Duodenal mucosa (tissue), 2 donors: ENCODE measurements around the gene PLXNA2.

Experiments
- H3K27ac ChIP-seq: one replicate; pipeline ENCODE4 v1.7.0; 2013; ENCODE audit warnings: low read depth, low read length
- H3K27me3 ChIP-seq, 2 donors: one replicate each; pipeline ENCODE4 v1.7.0; 2013; ENCODE audit warnings: low read length in 2 of 2, control low read depth in 1 of 2; ENCODE audit not compliant: insufficient read depth in 2 of 2, control insufficient read depth in 1 of 2
- H3K36me3 ChIP-seq, 2 donors: one replicate each; pipeline ENCODE4 v1.7.0; 2013; ENCODE audit warnings: low read length in 2 of 2, control low read depth in 1 of 2; ENCODE audit not compliant: insufficient read depth in 2 of 2, control insufficient read depth in 1 of 2
- H3K4me1 ChIP-seq, 2 donors: one replicate each; pipeline ENCODE4 v1.7.0; 2013; ENCODE audit warnings: low read length in 2 of 2, control low read depth in 1 of 2; ENCODE audit not compliant: insufficient read depth in 2 of 2, control insufficient read depth in 1 of 2
- H3K4me3 ChIP-seq, 2 donors: one replicate each; pipeline ENCODE4 v1.7.0; 2013; ENCODE audit warnings: low read length in 2 of 2, low read depth in 1 of 2
- H3K9ac ChIP-seq, 2 donors: one replicate each; pipeline ENCODE4 v1.7.0; 2013; ENCODE audit warnings: low read length in 2 of 2, low read depth in 1 of 2
- H3K9me3 ChIP-seq, 2 donors: one replicate each; pipeline ENCODE4 v1.7.0; 2013; ENCODE audit warnings: low read length in 2 of 2, control low read depth in 1 of 2; ENCODE audit not compliant: control insufficient read depth in 1 of 2

Gene PLXNA2

GRCh38 chr1:208127284-208127683, 116.9 kb downstream of the PLXNA2 start:
- no peaks in the 10 kb centered on the region for H3K9me3 ChIP-seq
- peaks cover 8 to 9% of the 10 kb centered on the region in 2 donors for H3K4me1 ChIP-seq
- no peak overlapping the region for H3K4me3 ChIP-seq
- H3K36me3 ChIP-seq: peaks cover 0 to 20% of the 10 kb centered on the region in 2 donors
- no peak overlapping the region for H3K27ac ChIP-seq
- no peak overlapping the region for H3K9ac ChIP-seq
- no peaks in the 10 kb centered on the region for H3K27me3 ChIP-seq

DNA sequence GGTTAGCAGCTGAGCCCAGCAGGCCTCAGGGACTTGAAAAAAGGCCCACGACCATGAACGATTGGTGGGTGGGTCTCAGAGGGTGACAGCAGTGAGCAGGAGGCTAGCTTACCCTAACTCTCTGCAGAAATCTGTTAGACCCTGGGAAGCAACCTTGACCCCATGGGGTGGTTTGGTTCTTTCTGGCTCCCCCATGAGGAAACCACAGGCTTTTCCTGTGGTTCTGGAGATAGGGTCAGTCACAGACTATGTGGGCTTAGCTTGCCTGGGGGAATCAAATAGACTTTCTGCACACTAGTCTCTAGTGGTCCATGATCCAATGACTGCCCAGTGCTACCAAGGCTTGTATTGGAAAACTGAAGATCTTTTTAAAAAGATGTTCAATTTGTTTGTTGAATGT, 118.1 kb downstream of the PLXNA2 start:
- H3K27me3 ChIP-seq: no peaks in the 10 kb centered on the region
- H3K36me3 ChIP-seq: peaks cover 0 to 20% of the 10 kb centered on the region in 2 donors
- no peak overlapping the region for H3K27ac ChIP-seq
- no peak overlapping the region for H3K9ac ChIP-seq
- H3K4me1 ChIP-seq: peaks cover 0 to under 1% of the 10 kb centered on the region in 2 donors
- H3K4me3 ChIP-seq: no peak overlapping the region
- H3K9me3 ChIP-seq: no peaks in the 10 kb centered on the region

- Histone ChIP-seq H3K36me3 (peaks cover 0 to 20% of the 10 kb centered on the region in 2 donors), H3K27ac (no peak overlapping the region), H3K9ac (no peak overlapping the region), H3K4me1 (peaks cover 21 to 28% of the 10 kb centered on the region in 2 donors), H3K27me3 (no peaks in the 10 kb centered on the region), H3K4me3 (no peak overlapping the region), H3K9me3 (no peaks in the 10 kb centered on the region)
These were observed 121.4 kb downstream of the PLXNA2 start for GRCh38 chr1:208122612-208123358.

- Histone ChIP-seq H3K27ac (no peak overlapping the region), H3K36me3 (peaks cover 0 to 13% of the 10 kb centered on the region in 2 donors), H3K27me3 (no peaks in the 10 kb centered on the region), H3K9ac (no peak overlapping the region), H3K4me1 (peaks cover 24 to 36% of the 10 kb centered on the region in 2 donors), H3K9me3 (no peaks in the 10 kb centered on the region), H3K4me3 (no peak overlapping the region)
These were observed 122.3 kb downstream of the PLXNA2 start for GRCh38 chr1:208121813-208122364.

DNA sequence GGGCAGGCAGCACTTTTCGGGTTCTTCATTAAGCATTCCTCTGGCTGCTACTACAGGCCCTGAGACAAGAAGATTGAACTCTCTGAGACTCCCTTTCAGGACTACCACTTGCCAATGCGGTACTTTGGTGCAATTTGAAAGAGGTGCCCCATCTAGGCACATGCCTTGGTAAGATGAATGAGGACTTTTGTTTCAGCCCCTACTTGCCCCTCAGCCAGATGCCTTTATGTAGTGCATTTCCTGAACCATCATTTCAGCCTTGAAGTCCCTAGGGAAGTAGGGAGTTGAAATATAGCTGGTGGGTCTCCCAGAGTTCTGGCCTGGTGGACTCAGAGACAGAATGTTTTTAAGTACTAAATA, 123.8 kb downstream of the PLXNA2 start:
- no peaks in the 10 kb centered on the region for H3K9me3 ChIP-seq
- no peak overlapping the region for H3K27ac ChIP-seq
- no peak overlapping the region for H3K9ac ChIP-seq
- peaks cover 34 to 40% of the 10 kb centered on the region in 2 donors for H3K4me1 ChIP-seq
- no peak overlapping the region for H3K4me3 ChIP-seq
- H3K36me3 ChIP-seq: peaks cover 0 to 5% of the 10 kb centered on the region in 2 donors
- no peaks in the 10 kb centered on the region for H3K27me3 ChIP-seq

DNA sequence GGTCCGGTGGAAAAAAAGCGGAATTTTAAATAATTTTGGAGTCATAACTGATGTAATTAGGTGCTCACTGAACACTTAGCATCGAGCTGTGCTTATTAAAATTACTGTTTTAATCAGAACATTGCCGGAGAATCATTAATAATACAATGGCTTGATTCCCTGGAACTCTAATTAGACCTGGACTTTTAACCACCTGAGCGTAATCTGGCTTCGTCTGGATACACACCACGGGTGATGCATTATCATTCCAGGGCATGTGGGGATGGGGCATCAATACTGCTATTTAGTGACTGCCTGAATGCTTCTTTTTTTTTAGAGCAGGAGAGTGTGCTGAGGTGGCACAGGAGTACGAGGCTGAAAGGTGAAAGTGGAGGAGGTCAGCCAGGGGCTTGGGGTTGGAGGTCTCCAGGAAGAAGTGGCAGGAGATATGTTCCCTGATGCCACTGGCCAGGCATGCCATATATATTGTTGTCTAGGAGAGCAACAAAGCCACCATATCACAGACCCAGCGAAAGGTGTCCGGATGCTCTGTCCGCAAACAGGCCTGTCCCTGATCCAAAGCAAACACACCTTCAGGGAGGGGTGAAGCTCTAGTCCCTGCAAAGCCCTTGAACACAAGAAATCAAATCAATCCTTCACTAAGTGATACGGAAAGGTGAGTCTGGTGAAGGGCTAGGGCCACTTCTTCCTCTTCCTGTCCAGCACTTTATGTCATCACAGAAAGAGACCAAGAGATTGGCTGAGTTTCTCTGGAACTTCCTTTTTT, 125.2 kb downstream of the PLXNA2 start:
- H3K4me3 ChIP-seq: no peak overlapping the region
- peaks cover 34 to 40% of the 10 kb centered on the region in 2 donors for H3K4me1 ChIP-seq
- H3K27me3 ChIP-seq: no peaks in the 10 kb centered on the region
- H3K36me3 ChIP-seq: peaks cover 0 to 3% of the 10 kb centered on the region in 2 donors
- H3K27ac ChIP-seq: no peak overlapping the region
- no peaks in the 10 kb centered on the region for H3K9me3 ChIP-seq
- no peak overlapping the region for H3K9ac ChIP-seq

DNA sequence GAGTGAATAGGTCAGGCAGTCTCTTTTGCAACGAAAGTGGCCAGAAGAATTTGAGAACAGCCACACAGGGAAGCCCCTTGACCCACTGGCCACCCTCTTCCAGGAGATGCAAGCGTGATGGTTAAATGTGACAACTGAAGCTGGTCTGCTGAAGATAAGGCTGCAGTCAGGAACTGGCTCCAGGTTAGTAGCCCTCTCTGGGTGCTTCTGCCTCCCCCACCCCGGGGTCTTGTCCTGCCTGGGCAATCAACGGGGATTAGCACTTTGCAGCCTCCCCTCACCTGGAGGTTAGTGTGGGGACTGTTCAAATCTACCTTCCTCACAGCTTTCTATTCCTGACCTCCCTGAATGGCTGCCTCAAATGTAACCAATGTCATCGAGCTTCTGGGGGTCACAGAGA, 125.9 kb downstream of the PLXNA2 start:
- Histone ChIP-seq H3K4me3 (no peak overlapping the region), H3K27me3 (no peaks in the 10 kb centered on the region), H3K27ac (no peak overlapping the region), H3K9me3 (no peaks in the 10 kb centered on the region), H3K36me3 (peaks cover 0 to 3% of the 10 kb centered on the region in 2 donors), H3K9ac (no peak overlapping the region), H3K4me1 (peaks cover 34 to 40% of the 10 kb centered on the region in 2 donors)

- Histone ChIP-seq H3K4me1 (peaks cover 34 to 40% of the 10 kb centered on the region in 2 donors), H3K36me3 (peaks cover 0 to 3% of the 10 kb centered on the region in 2 donors), H3K9me3 (no peaks in the 10 kb centered on the region), H3K4me3 (no peak overlapping the region), H3K27ac (no peak overlapping the region), H3K27me3 (no peaks in the 10 kb centered on the region), H3K9ac (no peak overlapping the region)
These were observed 126.4 kb downstream of the PLXNA2 start for GRCh38 chr1:208117826-208118225.

- H3K27me3 ChIP-seq: no peaks in the 10 kb centered on the region
- no peak overlapping the region for H3K27ac ChIP-seq
- no peak overlapping the region for H3K4me3 ChIP-seq
- peaks cover 0 to 3% of the 10 kb centered on the region in 2 donors for H3K36me3 ChIP-seq
- no peak overlapping the region for H3K9ac ChIP-seq
- H3K4me1 ChIP-seq: peaks cover 36 to 41% of the 10 kb centered on the region in 2 donors
- H3K9me3 ChIP-seq: no peaks in the 10 kb centered on the region
These were observed 126.8 kb downstream of the PLXNA2 start for GRCh38 chr1:208117409-208117808.
